ENCODE data around the gene PEX11G.

PEX11G gene

DNA sequence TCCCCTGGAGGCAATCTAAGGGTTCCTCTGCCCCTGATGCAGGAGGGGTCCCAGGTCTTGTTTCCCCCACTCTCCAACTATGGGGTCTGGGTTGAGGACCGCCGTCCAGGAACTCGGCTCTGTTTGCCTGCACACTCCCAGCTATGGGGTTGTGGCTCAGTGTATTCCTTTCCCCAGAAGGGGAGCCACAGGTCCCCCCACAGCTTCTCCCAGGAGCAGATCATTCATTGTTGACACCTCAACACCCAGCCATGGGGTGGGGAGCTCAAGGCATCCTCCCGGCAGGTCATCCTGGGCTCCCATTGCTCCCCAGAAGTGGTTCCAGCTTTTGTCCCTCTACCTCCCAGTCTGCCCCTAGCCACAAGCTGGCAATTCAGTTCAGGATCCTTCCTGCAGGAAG, 28.0 kb upstream of the PEX11G start:
- POLR2A ChIA-PET = interaction anchor here (1.0 to 2.6 kb wide), 3 partner anchors 10 to 352 kb away, joined by 3 to 21 read pairs (median 4); no protein-coding TSS in a partner anchor
- no peak for DNase-seq (ENCODE audit: extremely low spot score)
- TF ChIP-seq ELF4 (IDR thresholded peaks at IDR 0.05) (no peak), SUZ12 (IDR thresholded peaks at IDR 0.05) (no peak), CTBP1 (IDR thresholded peaks at IDR 0.05; ENCODE audit: borderline replicate concordance) (no peak), ARNT (IDR thresholded peaks at IDR 0.05) (no peak), TARDBP (IDR thresholded peaks at IDR 0.05) (no peak)
- CTCF ChIA-PET = no interaction called here

- CTCF ChIA-PET = interaction anchor here (0.8 kb wide), 1 partner anchor 19 kb away, joined by 3 read pairs; a partner anchor contains a TSS
- TF ChIP-seq NFRKB (IDR thresholded peaks at IDR 0.05) (no peak), FOXM1 (IDR thresholded peaks at IDR 0.05; ENCODE audit: borderline replicate concordance) (no peak), ARNT (IDR thresholded peaks at IDR 0.05) (no peak), BHLHE40 (IDR thresholded peaks at IDR 0.05; ENCODE audit: borderline replicate concordance) (no peak), CTBP1 (IDR thresholded peaks at IDR 0.05; ENCODE audit: borderline replicate concordance) (no peak), FOXA1 (IDR thresholded peaks at IDR 0.05) (no peak), SUZ12 (IDR thresholded peaks at IDR 0.05) (no peak)
- DNase-seq (ENCODE audit: extremely low spot score) = no peak
- POLR2A ChIA-PET = interaction anchor here (1.0 to 2.6 kb wide), 6 partner anchors 10 to 353 kb away, joined by 3 to 21 read pairs (median 4); no protein-coding TSS in a partner anchor
These were observed 27.5 kb upstream of the PEX11G start for GRCh38 chr19:7516333-7516732.

- TF ChIP-seq ZNF384 (IDR thresholded peaks at IDR 0.05) = no peak
- no peak for TF ChIP-seq SUZ12 (IDR thresholded peaks at IDR 0.05)
- no peak for TF ChIP-seq FOXK2 (IDR thresholded peaks at IDR 0.05)
- ChIA-PET POLR2A (interaction anchor here (0.6 to 2.6 kb wide), 7 partner anchors 9 to 353 kb away, joined by 3 to 21 read pairs (median 4); a partner anchor contains a TSS), CTCF (interaction anchor here (0.8 kb wide), 1 partner anchor 18 kb away, joined by 3 read pairs; a partner anchor contains a TSS)
- DNase-seq (ENCODE audit: extremely low spot score) = peak; percentile 86
These were observed 26.9 kb upstream of the PEX11G start, which contains the start of gene ZNF358 for GRCh38 chr19:7515645-7516151. TSS of gene ZNF358 (plus strand) at chr19:7516103. CDS start at chr19:7519243, 3,140 bp downstream.

DNA sequence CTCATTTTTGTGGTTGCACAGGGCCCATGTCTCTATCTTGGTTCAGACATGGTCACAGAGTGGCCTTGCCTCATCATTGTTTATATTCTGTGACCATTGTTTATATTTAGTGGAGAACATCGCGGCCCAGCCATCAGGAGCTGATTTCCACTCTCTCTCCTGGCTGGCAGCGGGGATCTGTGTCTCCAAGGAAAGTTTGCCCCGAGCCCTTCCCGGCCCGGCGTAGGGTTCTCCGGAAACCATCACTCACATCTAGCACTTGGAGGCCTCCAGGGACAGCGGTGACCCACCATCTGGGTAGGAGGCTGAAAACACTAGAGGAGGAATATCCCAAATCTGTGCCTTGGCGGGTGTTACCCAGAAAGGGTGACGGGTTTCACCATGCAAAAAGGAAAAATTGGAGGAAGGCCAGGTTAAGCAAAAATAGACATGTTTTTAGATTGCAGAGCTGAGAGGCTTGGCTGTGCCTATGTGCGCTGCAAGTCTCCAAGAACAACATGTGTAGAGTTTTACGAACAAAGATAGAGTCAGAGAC, 26.3 kb upstream of the PEX11G start:
- CTCF ChIA-PET = no interaction called here
- DNase-seq (ENCODE audit: extremely low spot score) = no peak
- POLR2A ChIA-PET = interaction anchor here (0.6 to 2.6 kb wide), 5 partner anchors 9 to 26 kb away, joined by 3 to 21 read pairs (median 5); a partner anchor contains a TSS
- no peak for TF ChIP-seq BHLHE40 (IDR thresholded peaks at IDR 0.05; ENCODE audit: borderline replicate concordance)
- no peak for TF ChIP-seq FOXA1 (IDR thresholded peaks at IDR 0.05)
- no peak for TF ChIP-seq SUZ12 (IDR thresholded peaks at IDR 0.05)
- no peak for TF ChIP-seq ZNF384 (IDR thresholded peaks at IDR 0.05)
- TF ChIP-seq CTBP1 (IDR thresholded peaks at IDR 0.05; ENCODE audit: borderline replicate concordance) = no peak
- no peak for TF ChIP-seq TARDBP (IDR thresholded peaks at IDR 0.05)
- no peak for TF ChIP-seq ARNT (IDR thresholded peaks at IDR 0.05)
- TF ChIP-seq FOXK2 (IDR thresholded peaks at IDR 0.05) = no peak
- TF ChIP-seq FOXM1 (IDR thresholded peaks at IDR 0.05; ENCODE audit: borderline replicate concordance) = no peak
- no peak for TF ChIP-seq LEF1 (IDR thresholded peaks at IDR 0.05; ENCODE audit: borderline replicate concordance)
- no peak for TF ChIP-seq SP1 (IDR thresholded peaks at IDR 0.05)
- no peak for TF ChIP-seq HDGF (IDR thresholded peaks at IDR 0.05; ENCODE audit: borderline replicate concordance)
- no peak for TF ChIP-seq ELF4 (IDR thresholded peaks at IDR 0.05)

DNA sequence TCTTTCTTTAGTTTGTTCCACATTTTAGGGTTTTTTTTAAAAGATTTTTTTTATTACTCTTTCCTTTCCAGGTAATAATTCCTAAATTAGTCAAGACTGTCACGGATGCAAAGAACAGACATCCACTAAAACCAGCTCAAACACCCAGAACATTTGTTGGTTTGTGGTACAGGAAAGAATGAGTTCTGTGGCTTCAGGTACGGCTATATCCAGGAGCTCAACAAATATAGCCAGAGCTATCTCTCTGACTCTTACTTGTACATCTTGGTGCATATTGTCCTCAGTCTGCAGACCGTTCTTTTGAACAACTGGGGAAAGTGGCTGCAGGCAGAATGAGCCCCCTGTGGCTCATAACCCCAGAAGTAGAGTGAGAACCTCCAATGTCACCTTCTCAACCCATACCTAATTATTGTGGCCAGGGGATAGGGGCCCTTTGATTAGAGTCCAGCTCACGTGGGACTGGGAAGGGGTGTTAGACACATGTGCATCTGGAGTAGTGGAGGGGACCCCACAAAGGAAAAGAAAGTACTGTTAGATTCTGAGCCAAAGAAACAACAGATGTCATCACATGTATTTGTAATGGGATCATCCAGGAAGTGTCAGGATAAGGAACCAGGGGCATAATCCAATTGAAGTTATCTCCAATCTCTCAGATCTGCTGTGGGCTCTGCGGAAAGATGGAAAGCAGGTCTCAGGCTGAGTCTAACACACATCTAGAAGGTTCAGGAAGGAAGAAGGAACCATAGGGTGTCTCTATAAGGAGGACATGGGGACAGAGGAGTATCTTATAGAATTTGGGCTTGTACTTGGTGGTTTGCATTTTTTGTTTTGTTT, 25.2 kb upstream of the PEX11G start:
- TF ChIP-seq FOXK2 (IDR thresholded peaks at IDR 0.05) = no peak
- no peak for TF ChIP-seq TARDBP (IDR thresholded peaks at IDR 0.05)
- no peak for TF ChIP-seq ZNF384 (IDR thresholded peaks at IDR 0.05)
- TF ChIP-seq ARNT (IDR thresholded peaks at IDR 0.05) = no peak
- no peak for TF ChIP-seq NFRKB (IDR thresholded peaks at IDR 0.05)
- no peak for TF ChIP-seq LEF1 (IDR thresholded peaks at IDR 0.05; ENCODE audit: borderline replicate concordance)
- TF ChIP-seq ELF4 (IDR thresholded peaks at IDR 0.05) = no peak
- TF ChIP-seq SP1 (IDR thresholded peaks at IDR 0.05) = no peak
- no peak for TF ChIP-seq PKNOX1 (IDR thresholded peaks at IDR 0.05)
- no peak for TF ChIP-seq CTBP1 (IDR thresholded peaks at IDR 0.05; ENCODE audit: borderline replicate concordance)
- ChIA-PET POLR2A (interaction anchor here (2.3 kb wide), 1 partner anchor 9 kb away, joined by 9 read pairs; the partner anchor contains the start of gene MCOLN1), CTCF (interaction anchor here (1.1 kb wide), 1 partner anchor 16 kb away, joined by 3 read pairs; a partner anchor contains a TSS)
- no peak for DNase-seq (ENCODE audit: extremely low spot score)

DNA sequence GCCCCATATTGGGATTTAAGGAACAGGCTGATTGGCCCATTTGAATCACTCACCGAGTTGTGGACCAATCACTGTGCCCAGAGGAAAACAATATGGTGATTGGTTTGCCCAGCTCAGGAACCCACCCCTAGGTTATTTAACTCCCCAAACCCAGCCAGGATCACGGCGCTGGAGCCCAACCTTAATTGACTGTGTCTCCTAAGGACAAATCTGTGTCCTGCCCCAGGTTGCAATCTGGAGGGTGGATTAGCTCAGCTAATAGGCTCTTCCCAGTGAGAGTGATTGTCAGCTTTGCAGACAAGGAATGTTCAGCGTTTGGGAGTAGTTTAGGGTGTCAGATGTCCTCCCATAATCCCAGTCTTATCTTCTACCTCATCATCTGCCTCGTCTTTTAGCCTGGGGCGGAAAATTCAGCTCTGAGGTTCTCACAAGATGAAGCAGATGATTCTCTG, 23.6 kb upstream of the PEX11G start:
- ChIA-PET CTCF (interaction anchor here (0.6 to 1.1 kb wide), 2 partner anchors 15 to 73 kb away, joined by 3 to 4 read pairs; a partner anchor contains a TSS), POLR2A (interaction anchor here (2.1 to 2.3 kb wide), 2 partner anchors 10 to 11 kb away, joined by 7 to 9 read pairs; partner anchors contain the start of gene MCOLN1)
- TF ChIP-seq FOXM1 (IDR thresholded peaks at IDR 0.05; ENCODE audit: borderline replicate concordance) = peak; percentile 96
- TF ChIP-seq ARNT (IDR thresholded peaks at IDR 0.05) = no peak
- TF ChIP-seq TARDBP (IDR thresholded peaks at IDR 0.05) = no peak
- DNase-seq (ENCODE audit: extremely low spot score) = no peak

- TF ChIP-seq NFRKB (IDR thresholded peaks at IDR 0.05) (no peak), PKNOX1 (IDR thresholded peaks at IDR 0.05) (peak; percentile 57), TARDBP (IDR thresholded peaks at IDR 0.05) (no peak), FOXK2 (IDR thresholded peaks at IDR 0.05) (no peak), SP1 (IDR thresholded peaks at IDR 0.05) (no peak)
- ChIA-PET POLR2A (no interaction called here), CTCF (no interaction called here)
- DNase-seq (ENCODE audit: extremely low spot score) = no peak
These were observed 20.8 kb upstream of the PEX11G start for GRCh38 chr19:7509625-7510024.
